IMR-90 (cell line): ENCODE measurements around the gene TMC8.

Source experiments
- BHLHE40 ChIP-seq: fragments of 150-350 bp; IDR thresholded peaks from 2 replicates; pipeline ENCODE4 v1.6.1; 2016; ENCODE audit warnings: mild to moderate bottlenecking, low read depth, low read length
- FOS ChIP-seq: fragments of 150-350 bp; IDR thresholded peaks from 2 replicates; pipeline ENCODE4 v1.6.1; 2016; ENCODE audit warnings: low read depth, low read length
- MAFK ChIP-seq: IDR thresholded peaks from 2 replicates; pipeline ENCODE4 v1.6.1; 2012; ENCODE audit warnings: low read depth, low read length, improper control_type of control experiment
- MXI1 ChIP-seq: IDR thresholded peaks from 2 replicates; pipeline ENCODE4 v1.6.1; 2012; ENCODE audit warnings: low read depth, mild to moderate bottlenecking, low read length, moderate library complexity, borderline replicate concordance
- POLR2A ChIP-seq: IDR thresholded peaks from 2 replicates; pipeline ENCODE4 v1.6.1; 2012; ENCODE audit warnings: mild to moderate bottlenecking, low read depth, low read length
- RAD21 ChIP-seq: IDR thresholded peaks from 2 replicates; pipeline ENCODE4 v1.6.1; 2012; ENCODE audit warnings: low read length, improper control_type of control experiment
- TF ChIP-seq, protein P1 (sequence below): conservative IDR thresholded peaks from 2 replicates; pipeline ENCODE4 v1.5.1; 2012; ENCODE audit warnings: mild to moderate bottlenecking, low read depth, low read length, improper control_type of control experiment

DNA sequence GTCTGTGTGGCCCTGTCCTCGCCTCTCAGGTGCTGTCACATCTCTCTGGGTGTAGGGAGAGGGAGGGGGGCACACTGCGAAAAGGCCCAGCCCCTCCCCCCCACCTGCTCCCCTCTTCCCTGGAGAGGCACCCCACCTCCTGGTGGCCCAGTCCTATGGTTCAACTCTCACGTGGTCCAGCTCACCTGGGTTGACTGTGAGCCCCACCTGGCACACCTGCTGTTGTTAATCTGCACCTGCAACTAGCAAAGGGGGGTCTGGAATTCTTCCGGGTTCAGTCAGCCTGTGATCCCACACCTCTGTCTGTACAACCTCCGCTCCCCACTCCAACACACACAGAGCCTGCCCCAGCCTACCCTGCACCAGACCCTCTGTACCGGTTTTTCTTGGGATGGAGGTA, 35.8 kb downstream of the TMC8 start:
- TF ChIP-seq, protein P1, sequence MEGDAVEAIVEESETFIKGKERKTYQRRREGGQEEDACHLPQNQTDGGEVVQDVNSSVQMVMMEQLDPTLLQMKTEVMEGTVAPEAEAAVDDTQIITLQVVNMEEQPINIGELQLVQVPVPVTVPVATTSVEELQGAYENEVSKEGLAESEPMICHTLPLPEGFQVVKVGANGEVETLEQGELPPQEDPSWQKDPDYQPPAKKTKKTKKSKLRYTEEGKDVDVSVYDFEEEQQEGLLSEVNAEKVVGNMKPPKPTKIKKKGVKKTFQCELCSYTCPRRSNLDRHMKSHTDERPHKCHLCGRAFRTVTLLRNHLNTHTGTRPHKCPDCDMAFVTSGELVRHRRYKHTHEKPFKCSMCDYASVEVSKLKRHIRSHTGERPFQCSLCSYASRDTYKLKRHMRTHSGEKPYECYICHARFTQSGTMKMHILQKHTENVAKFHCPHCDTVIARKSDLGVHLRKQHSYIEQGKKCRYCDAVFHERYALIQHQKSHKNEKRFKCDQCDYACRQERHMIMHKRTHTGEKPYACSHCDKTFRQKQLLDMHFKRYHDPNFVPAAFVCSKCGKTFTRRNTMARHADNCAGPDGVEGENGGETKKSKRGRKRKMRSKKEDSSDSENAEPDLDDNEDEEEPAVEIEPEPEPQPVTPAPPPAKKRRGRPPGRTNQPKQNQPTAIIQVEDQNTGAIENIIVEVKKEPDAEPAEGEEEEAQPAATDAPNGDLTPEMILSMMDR: no peak
- TF ChIP-seq MXI1 (no peak), RAD21 (no peak), POLR2A (no peak), FOS (no peak), BHLHE40 (no peak), MAFK (no peak)
